HepG2 (cell line): Measurements from ENCODE around the gene RFXANK. TPM values are rescaled to one million over a fixed set of nuclear protein-coding genes. Genes with fewer than 3 reads are reported as not detected.

Experiments
- ATAC-seq: fragments of 200-7000 bp; cut with Tn5 transposase; 3 replicates; pipeline ENCODE4 v1.9.1; 2020; ENCODE audit warnings: mild to moderate bottlenecking, moderate library complexity
- BruUV-seq: library from RNA; stranded (reverse); fragments of 400-500 nt; replicated peaks from 2 replicates; lab custom pipeline; 2021; lab: Mats Ljungman, UMichigan
- CTCF ChIA-PET: fragments of 300-600 bp; formaldehyde crosslinking; extraction: SDS; loops from one replicate; lab custom pipeline; 2021; ENCODE audit warnings: low total read pairs, inconsistent platforms, low intra/inter-chr PET ratio; lab: Yijun Ruan, JAX
- POLR2A ChIA-PET: fragments of 350-600 bp; sonication (Branson Sonifier 250); formaldehyde crosslinking; loops from one replicate; lab custom pipeline; 2020; ENCODE audit warnings: antibody characterized with exemption, inconsistent platforms; lab: Yijun Ruan, JAX
- DNase-seq: peaks from one replicate; pipeline ENCODE4 v3.0.0-alpha.2; 2015; ENCODE audit warnings: low spot score
- FAIRE-seq: peaks from 3 replicates; lab custom pipeline; 2011; peaks lifted over from hg19 to GRCh38; lab: Jason Lieb, UNC
- H2AFZ ChIP-seq: one replicate; pipeline ENCODE4 v1.6.1; 2011; ENCODE audit warnings: low read length, inconsistent platforms
- H3K27ac ChIP-seq: fragments of 300-600 bp; 3 replicates; pipeline ENCODE4 v1.8.0; 2011; ENCODE audit warnings: mixed run types, mild to moderate bottlenecking, mixed read lengths, low read length, inconsistent platforms; ENCODE audit not compliant: insufficient read depth; ENCODE audit errors: extremely low read length
- H3K27me3 ChIP-seq, 2 experiments: fragments of 200-600 bp in 1 of 2; 2 replicates in 1 of 2; 3 replicates in 1 of 2; pipeline versions ENCODE4 v1.6.0 to v1.8.0; 2011; ENCODE audit warnings: low read length in 2 of 2, mild to moderate bottlenecking in 2 of 2, moderate library complexity in 2 of 2, inconsistent platforms in 1 of 2; ENCODE audit not compliant: insufficient read depth in 2 of 2, control insufficient read depth in 1 of 2
- H3K36me3 ChIP-seq, 2 experiments: fragments of 200-600 bp in 1 of 2; replicated peaks in 1 of 2; 2 replicates in 1 of 2; 3 replicates in 1 of 2; pipeline versions ENCODE4 v1.5.1 to v1.8.0; 2011; ENCODE audit warnings: low read length in 2 of 2, inconsistent platforms in 1 of 2; ENCODE audit not compliant: insufficient read depth in 2 of 2, control insufficient read depth in 1 of 2
- H3K4me1 ChIP-seq: 2 replicates; pipeline ENCODE4 v1.5.1; 2012; ENCODE audit warnings: low read length, inconsistent platforms; ENCODE audit not compliant: insufficient read depth
- H3K4me2 ChIP-seq: 2 replicates; pipeline ENCODE4 v1.6.0; 2011; ENCODE audit warnings: low read depth, low read length, inconsistent platforms
- H3K4me3 ChIP-seq, 3 experiments: fragments of 200-600 bp in 1 of 3; sonication (generic), shearing (Covaris generic) in 1 of 3; replicated peaks in 1 of 3; 2 replicates each; pipeline ENCODE4 v1.5.1; 2011 to 2016; ENCODE audit warnings: low read length in 3 of 3, inconsistent platforms in 2 of 3, low read depth in 2 of 3, mild to moderate bottlenecking in 2 of 3, control low read depth in 1 of 3, mixed read lengths in 1 of 3; ENCODE audit not compliant: insufficient read depth in 1 of 3
- H3K79me2 ChIP-seq: one replicate; pipeline ENCODE4 v1.6.1; 2011; ENCODE audit warnings: low read length, inconsistent platforms; ENCODE audit not compliant: insufficient read depth
- H3K9ac ChIP-seq: 2 replicates; pipeline ENCODE4 v1.6.0; 2011; ENCODE audit warnings: mild to moderate bottlenecking, low read depth, low read length, inconsistent platforms; ENCODE audit not compliant: insufficient read depth
- H3K9me3 ChIP-seq: 2 replicates; pipeline ENCODE4 v1.5.1; 2012; ENCODE audit warnings: mild to moderate bottlenecking, low read length
- H4K20me1 ChIP-seq: 2 replicates; pipeline ENCODE4 v1.6.0; 2011; ENCODE audit warnings: inconsistent platforms, mild to moderate bottlenecking, low read length, moderate library complexity; ENCODE audit not compliant: insufficient read depth
- HNF1B ChIP-seq: sonication (generic); formaldehyde crosslinking; IDR thresholded peaks from 2 replicates; pipeline ENCODE4 v1.5.1; 2020; ENCODE audit warnings: mild to moderate bottlenecking, moderate library complexity, missing genetic modification reagents
- NAIF1 ChIP-seq: sonication (generic); formaldehyde crosslinking; IDR thresholded peaks from 2 replicates; pipeline ENCODE4 v1.5.0; 2020; ENCODE audit warnings: mild to moderate bottlenecking, missing genetic modification reagents, borderline replicate concordance
- RAD51 ChIP-seq: fragments of 450-650 bp; IDR thresholded peaks from 2 replicates; pipeline ENCODE4 v1.6.1; 2016; ENCODE audit warnings: borderline replicate concordance
- ZFP41 ChIP-seq: sonication (generic); formaldehyde crosslinking; IDR thresholded peaks from 2 replicates; pipeline ENCODE4 v1.4.0; 2020; ENCODE audit warnings: mild to moderate bottlenecking, missing genetic modification reagents, borderline replicate concordance
- ZNF121 ChIP-seq: sonication (generic); formaldehyde crosslinking; IDR thresholded peaks from 2 replicates; pipeline ENCODE4 v1.5.0; 2020; ENCODE audit warnings: mild to moderate bottlenecking, missing genetic modification reagents
- ZNF414 ChIP-seq: sonication (generic); formaldehyde crosslinking; IDR thresholded peaks from 2 replicates; pipeline ENCODE4 v1.5.0; 2020; ENCODE audit warnings: missing genetic modification reagents
- WGBS: methylation state at CpG from one replicate; pipeline ENCODE4 v1.1.6; 2017; ENCODE audit warnings: low lambda C conversion rate; 5-methylcytosine and 5-hydroxymethylcytosine counted together
- in situ Hi-C: cut with HindIII; loops from 2 replicates; pipeline ENCODE4 v1.10.0; 2017; ENCODE audit warnings: low pct_unique_long_range_greater_than_20kb; ENCODE audit not compliant: extremely low pct_ligation_motif_present
- intact Hi-C: fragments of 100-400 bp; cut with micrococcal nuclease; formaldehyde crosslinking; loops from one replicate; pipeline ENCODE4 v1.10.0; 2022; ENCODE audit not compliant: unreplicated experiment
- polyA plus RNA-seq, 8 experiments: library from polyadenylated mRNA; depleted of rRNA in 3 of 8; stranded (reverse) in 7 of 8; unstranded in 1 of 8; fragments of >200 nt; fragmentation: Illumina TruSeq in 4 of 8; extraction: Trizol in 4 of 8; gene quantifications; 2 replicates each; pipeline versions ENCODE4 v1.2.1 to v1.2.3, GENCODE V29; 2011 to 2016; ENCODE audit warnings: low read depth in 4 of 8, missing spikeins in 1 of 8, mixed read lengths in 1 of 8; ENCODE audit not compliant: insufficient read depth in 1 of 8
- total RNA-seq, 5 experiments: library from RNA; depleted of rRNA; stranded (reverse); fragments of >200 nt; fragmentation: Illumina TruSeq; extraction: Trizol; gene quantifications; 2 replicates each; pipeline ENCODE4 v1.2.3, GENCODE V29; 2016; ENCODE audit warnings: low read depth in 1 of 5
- TF ChIP-seq, protein P1 (sequence below): sonication (generic); formaldehyde crosslinking; IDR thresholded peaks from 2 replicates; pipeline ENCODE4 v1.4.0; 2020; ENCODE audit warnings: missing genetic modification reagents
- TF ChIP-seq, protein P2 (sequence below), 2 experiments: fragments of 450-650 bp in 1 of 2; sonication (generic) in 1 of 2; formaldehyde crosslinking; IDR thresholded peaks; 2 replicates each; pipeline versions ENCODE4 v1.5.0 to v1.8.0; 2020 to 2022; ENCODE audit warnings: mild to moderate bottlenecking in 1 of 2, missing genetic modification reagents in 1 of 2
- TF ChIP-seq, protein P3 (sequence below): sonication (generic); formaldehyde crosslinking; IDR thresholded peaks from 2 replicates; pipeline ENCODE4 v1.5.0; 2020; ENCODE audit warnings: mild to moderate bottlenecking, missing genetic modification reagents

RFXANK gene
- total and polyA plus RNA-seq, 2 of the 13 experiments (the other 11 are each of a cell fraction or from before 2014, with no cell fraction given), result 49.9 to 80.7 TPM

- ChIA-PET CTCF (interaction anchor here (1.7 kb wide), 1 partner anchor 26 kb away, joined by 6 read pairs; no protein-coding TSS in a partner anchor), POLR2A (interaction anchor here (0.9 kb wide), 1 partner anchor 32 kb away, joined by 4 read pairs; the partner anchor contains the start of gene NR2C2AP)
- no peak overlapping the region for H2AFZ ChIP-seq
- no TSS peak for BruUV-seq
- H3K36me3 ChIP-seq, result no peaks in the 10 kb centered on the region
- H3K9ac ChIP-seq, result no peak overlapping the region
- no peak overlapping the region for H3K27ac ChIP-seq
- H4K20me1 ChIP-seq, result no peaks in the 10 kb centered on the region
- WGBS, result 66% methylated on average over 6 of the region's 6 CpGs
- intact Hi-C loops, result loop anchor here (5.0 kb wide), 1 partner anchor 34 kb away; the partner anchor contains the start of gene TMEM161A
- no peak for ATAC-seq
- FAIRE-seq, result no peak
- in situ Hi-C loops, result no loop called here
- H3K79me2 ChIP-seq, result no peaks in the 10 kb centered on the region
- peak overlapping the region in 1 of 3 experiments; percentile 70; a peak in 2 of 6 replicates for H3K4me3 ChIP-seq
- H3K4me2 ChIP-seq, result peak overlapping the region; percentile 92
- DNase-seq, result no peak
- H3K9me3 ChIP-seq, result no peaks in the 10 kb centered on the region
- H3K27me3 ChIP-seq, result no peaks in the 10 kb centered on the region
- H3K4me1 ChIP-seq, result peaks cover 63% of the 10 kb centered on the region
- TF ChIP-seq, protein P1, sequence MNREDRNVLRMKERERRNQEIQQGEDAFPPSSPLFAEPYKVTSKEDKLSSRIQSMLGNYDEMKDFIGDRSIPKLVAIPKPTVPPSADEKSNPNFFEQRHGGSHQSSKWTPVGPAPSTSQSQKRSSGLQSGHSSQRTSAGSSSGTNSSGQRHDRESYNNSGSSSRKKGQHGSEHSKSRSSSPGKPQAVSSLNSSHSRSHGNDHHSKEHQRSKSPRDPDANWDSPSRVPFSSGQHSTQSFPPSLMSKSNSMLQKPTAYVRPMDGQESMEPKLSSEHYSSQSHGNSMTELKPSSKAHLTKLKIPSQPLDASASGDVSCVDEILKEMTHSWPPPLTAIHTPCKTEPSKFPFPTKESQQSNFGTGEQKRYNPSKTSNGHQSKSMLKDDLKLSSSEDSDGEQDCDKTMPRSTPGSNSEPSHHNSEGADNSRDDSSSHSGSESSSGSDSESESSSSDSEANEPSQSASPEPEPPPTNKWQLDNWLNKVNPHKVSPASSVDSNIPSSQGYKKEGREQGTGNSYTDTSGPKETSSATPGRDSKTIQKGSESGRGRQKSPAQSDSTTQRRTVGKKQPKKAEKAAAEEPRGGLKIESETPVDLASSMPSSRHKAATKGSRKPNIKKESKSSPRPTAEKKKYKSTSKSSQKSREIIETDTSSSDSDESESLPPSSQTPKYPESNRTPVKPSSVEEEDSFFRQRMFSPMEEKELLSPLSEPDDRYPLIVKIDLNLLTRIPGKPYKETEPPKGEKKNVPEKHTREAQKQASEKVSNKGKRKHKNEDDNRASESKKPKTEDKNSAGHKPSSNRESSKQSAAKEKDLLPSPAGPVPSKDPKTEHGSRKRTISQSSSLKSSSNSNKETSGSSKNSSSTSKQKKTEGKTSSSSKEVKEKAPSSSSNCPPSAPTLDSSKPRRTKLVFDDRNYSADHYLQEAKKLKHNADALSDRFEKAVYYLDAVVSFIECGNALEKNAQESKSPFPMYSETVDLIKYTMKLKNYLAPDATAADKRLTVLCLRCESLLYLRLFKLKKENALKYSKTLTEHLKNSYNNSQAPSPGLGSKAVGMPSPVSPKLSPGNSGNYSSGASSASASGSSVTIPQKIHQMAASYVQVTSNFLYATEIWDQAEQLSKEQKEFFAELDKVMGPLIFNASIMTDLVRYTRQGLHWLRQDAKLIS (CRISPR knock-in tag), result no peak
- TF ChIP-seq, protein P2, sequence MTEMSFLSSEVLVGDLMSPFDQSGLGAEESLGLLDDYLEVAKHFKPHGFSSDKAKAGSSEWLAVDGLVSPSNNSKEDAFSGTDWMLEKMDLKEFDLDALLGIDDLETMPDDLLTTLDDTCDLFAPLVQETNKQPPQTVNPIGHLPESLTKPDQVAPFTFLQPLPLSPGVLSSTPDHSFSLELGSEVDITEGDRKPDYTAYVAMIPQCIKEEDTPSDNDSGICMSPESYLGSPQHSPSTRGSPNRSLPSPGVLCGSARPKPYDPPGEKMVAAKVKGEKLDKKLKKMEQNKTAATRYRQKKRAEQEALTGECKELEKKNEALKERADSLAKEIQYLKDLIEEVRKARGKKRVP (CRISPR knock-in tag; IDR thresholded peaks at IDR 0.05), result 0 out of 4 replicates have a peak, but pooled peaks of 1 of the 2 experiments have one; percentile 13
- TF ChIP-seq ZNF121 (CRISPR knock-in tag), result peak; percentile 77
- TF ChIP-seq, protein P3, sequence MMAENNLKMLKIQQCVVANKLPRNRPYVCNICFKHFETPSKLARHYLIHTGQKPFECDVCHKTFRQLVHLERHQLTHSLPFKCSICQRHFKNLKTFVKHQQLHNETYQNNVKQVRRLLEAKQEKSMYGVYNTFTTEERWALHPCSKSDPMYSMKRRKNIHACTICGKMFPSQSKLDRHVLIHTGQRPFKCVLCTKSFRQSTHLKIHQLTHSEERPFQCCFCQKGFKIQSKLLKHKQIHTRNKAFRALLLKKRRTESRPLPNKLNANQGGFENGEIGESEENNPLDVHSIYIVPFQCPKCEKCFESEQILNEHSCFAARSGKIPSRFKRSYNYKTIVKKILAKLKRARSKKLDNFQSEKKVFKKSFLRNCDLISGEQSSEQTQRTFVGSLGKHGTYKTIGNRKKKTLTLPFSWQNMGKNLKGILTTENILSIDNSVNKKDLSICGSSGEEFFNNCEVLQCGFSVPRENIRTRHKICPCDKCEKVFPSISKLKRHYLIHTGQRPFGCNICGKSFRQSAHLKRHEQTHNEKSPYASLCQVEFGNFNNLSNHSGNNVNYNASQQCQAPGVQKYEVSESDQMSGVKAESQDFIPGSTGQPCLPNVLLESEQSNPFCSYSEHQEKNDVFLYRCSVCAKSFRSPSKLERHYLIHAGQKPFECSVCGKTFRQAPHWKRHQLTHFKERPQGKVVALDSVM, result peak; percentile 70
- 0 out of 2 replicates have a peak, but pooled peaks have one; percentile 1 for TF ChIP-seq HNF1B
- TF ChIP-seq ZNF414 (CRISPR knock-in tag), result no peak
- 0 out of 2 replicates have a peak, but pooled peaks have one; percentile 35 for TF ChIP-seq NAIF1 (CRISPR knock-in tag)
- TF ChIP-seq ZFP41 (CRISPR knock-in tag), result no peak
- no peak for TF ChIP-seq RAD51
Observed at GRCh38 chr19:19170873-19171672, 21.0 kb upstream of the RFXANK start.
